ENCODE results near the gene GPR15.

The GPR15 gene

DNA sequence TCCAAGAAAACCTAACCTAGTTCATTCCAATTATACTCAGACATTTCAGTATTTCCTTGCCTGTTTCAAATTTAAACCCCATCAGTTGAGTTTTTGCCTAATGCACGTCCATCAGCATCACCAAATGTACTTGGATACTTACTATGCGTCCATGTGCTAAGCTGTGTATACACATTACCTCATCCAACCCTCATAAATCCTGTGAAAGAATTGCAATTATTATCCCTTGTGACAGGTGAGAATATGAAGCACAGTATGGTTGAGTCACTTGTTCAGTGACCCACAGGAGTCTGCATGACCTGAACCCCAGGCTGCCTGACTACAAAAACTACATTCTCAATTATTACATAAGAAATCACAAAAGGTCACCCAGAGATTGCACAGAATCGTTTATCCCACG lies 31.8 kb upstream of the GPR15 start:
- no peak overlapping the region for H2BK120ac ChIP-seq (ENCODE audit: low read depth, low read length)
- H3K9ac ChIP-seq (ENCODE audit: low read depth, low read length, poor library complexity): no peak overlapping the region
- no peak overlapping the region for H2AFZ ChIP-seq (ENCODE audit: low read length)
- no peak overlapping the region for H3K18ac ChIP-seq (ENCODE audit: low read length)
- no peaks in the 10 kb centered on the region for H3K4me1 ChIP-seq (ENCODE audit: control insufficient read depth in 2 of 2, insufficient read depth in 1 of 2, low read depth in 1 of 2, low read length in 2 of 2)
- H3K27ac ChIP-seq (replicated peaks; ENCODE audit: low read length): no peak overlapping the region
- no peak overlapping the region for H3K14ac ChIP-seq (ENCODE audit: low read length)
- H4K8ac ChIP-seq (ENCODE audit: low read depth, low read length): no peak overlapping the region
- H3K36me3 ChIP-seq (replicated peaks in 1 of 2; ENCODE audit: control insufficient read depth in 2 of 2, insufficient read depth in 2 of 2, low read length in 2 of 2): no peaks in the 10 kb centered on the region
- no peaks in the 10 kb centered on the region for H3K79me1 ChIP-seq (ENCODE audit: low read depth, low read length)
- H3K4me3 ChIP-seq (ENCODE audit: low read length in 2 of 2): no peak overlapping the region
- WGBS, 2 donors (ENCODE audit: extremely low coverage in 2 of 2, insufficient read length in 2 of 2, insufficient replicate concordance in 1 of 2): no CpG with 5 or more reads among the region's 4 CpGs
- H2AK5ac ChIP-seq (ENCODE audit: low read depth, low read length): no peak overlapping the region
- H4K91ac ChIP-seq (ENCODE audit: low read depth, low read length, poor library complexity): no peak overlapping the region
- no peak overlapping the region for H2BK12ac ChIP-seq (ENCODE audit: low read length)
- no peak overlapping the region for H3K23ac ChIP-seq (ENCODE audit: low read depth, low read length, poor library complexity)
- no peak overlapping the region for H3K4me2 ChIP-seq (ENCODE audit: insufficient read depth, low read length, poor library complexity, severe bottlenecking)
- no peaks in the 10 kb centered on the region for H3K9me3 ChIP-seq (replicated peaks in 1 of 2; ENCODE audit: control insufficient read depth in 2 of 2, insufficient read depth in 1 of 2, low read depth in 1 of 2, low read length in 2 of 2)
- no peak overlapping the region for H2BK15ac ChIP-seq (ENCODE audit: low read length)
- H2BK5ac ChIP-seq (ENCODE audit: low read length): no peak overlapping the region
- H3K27me3 ChIP-seq (ENCODE audit: control insufficient read depth in 3 of 3, insufficient read depth in 3 of 3, low read depth in 1 of 3, low read length in 3 of 3): no peaks in the 10 kb centered on the region
- DNase-seq (ENCODE audit: low spot score): no peak
- no peak overlapping the region for H3K4ac ChIP-seq (ENCODE audit: low read length)

DNA sequence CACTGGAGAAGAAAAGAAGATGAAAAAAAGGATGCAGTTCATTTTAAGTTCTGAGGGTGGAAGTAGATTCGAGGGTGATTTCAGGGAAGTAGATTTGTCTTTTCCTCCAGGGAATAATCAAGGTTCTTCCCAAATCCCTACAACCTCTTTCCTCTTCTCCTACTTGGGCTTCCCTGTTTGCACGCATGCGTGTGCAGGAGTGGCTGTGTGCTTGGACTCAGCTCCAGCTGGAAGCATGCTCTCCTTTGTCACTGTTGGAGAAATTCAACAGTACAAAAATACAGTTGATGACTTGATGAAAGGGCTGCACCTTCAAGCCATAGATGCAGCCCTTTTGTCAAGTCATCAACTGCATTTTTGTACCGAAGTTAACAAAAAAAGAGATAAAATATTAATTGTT lies 30.5 kb upstream of the GPR15 start:
- no peak overlapping the region for H3K4me3 ChIP-seq (ENCODE audit: low read length in 2 of 2)
- H3K9ac ChIP-seq (ENCODE audit: low read depth, low read length, poor library complexity): no peak overlapping the region
- H3K27me3 ChIP-seq (ENCODE audit: control insufficient read depth in 3 of 3, insufficient read depth in 3 of 3, low read depth in 1 of 3, low read length in 3 of 3): no peaks in the 10 kb centered on the region
- no peak overlapping the region for H3K27ac ChIP-seq (replicated peaks; ENCODE audit: low read length)
- WGBS, 2 donors (ENCODE audit: extremely low coverage in 2 of 2, insufficient read length in 2 of 2, insufficient replicate concordance in 1 of 2): no CpG with 5 or more reads among the region's 4 CpGs
- H2AK5ac ChIP-seq (ENCODE audit: low read depth, low read length): no peak overlapping the region
- H4K91ac ChIP-seq (ENCODE audit: low read depth, low read length, poor library complexity): no peak overlapping the region
- H3K4me1 ChIP-seq (ENCODE audit: control insufficient read depth in 2 of 2, insufficient read depth in 1 of 2, low read depth in 1 of 2, low read length in 2 of 2): no peaks in the 10 kb centered on the region
- H2BK5ac ChIP-seq (ENCODE audit: low read length): no peak overlapping the region
- H3K79me1 ChIP-seq (ENCODE audit: low read depth, low read length): no peaks in the 10 kb centered on the region
- no peak for DNase-seq (ENCODE audit: low spot score)
- no peaks in the 10 kb centered on the region for H3K36me3 ChIP-seq (replicated peaks in 1 of 2; ENCODE audit: control insufficient read depth in 2 of 2, insufficient read depth in 2 of 2, low read length in 2 of 2)
- no peak overlapping the region for H2BK12ac ChIP-seq (ENCODE audit: low read length)
- no peak overlapping the region for H4K8ac ChIP-seq (ENCODE audit: low read depth, low read length)
- H3K18ac ChIP-seq (ENCODE audit: low read length): no peak overlapping the region
- H2BK15ac ChIP-seq (ENCODE audit: low read length): no peak overlapping the region
- H3K23ac ChIP-seq (ENCODE audit: low read depth, low read length, poor library complexity): no peak overlapping the region
- no peak overlapping the region for H2BK120ac ChIP-seq (ENCODE audit: low read depth, low read length)
- no peak overlapping the region for H3K4ac ChIP-seq (ENCODE audit: low read length)
- H3K9me3 ChIP-seq (replicated peaks in 1 of 2; ENCODE audit: control insufficient read depth in 2 of 2, insufficient read depth in 1 of 2, low read depth in 1 of 2, low read length in 2 of 2): no peaks in the 10 kb centered on the region
- no peak overlapping the region for H3K4me2 ChIP-seq (ENCODE audit: insufficient read depth, low read length, poor library complexity, severe bottlenecking)
- H2AFZ ChIP-seq (ENCODE audit: low read length): no peak overlapping the region
- H3K14ac ChIP-seq (ENCODE audit: low read length): no peak overlapping the region

- no peak overlapping the region for H4K91ac ChIP-seq (ENCODE audit: low read depth, low read length, poor library complexity)
- no peak overlapping the region for H3K18ac ChIP-seq (ENCODE audit: low read length)
- no peak overlapping the region for H2BK5ac ChIP-seq (ENCODE audit: low read length)
- no peak overlapping the region for H3K9ac ChIP-seq (ENCODE audit: low read depth, low read length, poor library complexity)
- H2BK120ac ChIP-seq (ENCODE audit: low read depth, low read length): no peak overlapping the region
- no CpG with 5 or more reads among the region's 5 CpGs for WGBS, 2 donors (ENCODE audit: extremely low coverage in 2 of 2, insufficient read length in 2 of 2, insufficient replicate concordance in 1 of 2)
- H3K79me1 ChIP-seq (ENCODE audit: low read depth, low read length): no peaks in the 10 kb centered on the region
- no peak overlapping the region for H2AFZ ChIP-seq (ENCODE audit: low read length)
- H3K9me3 ChIP-seq (replicated peaks in 1 of 2; ENCODE audit: control insufficient read depth in 2 of 2, insufficient read depth in 1 of 2, low read depth in 1 of 2, low read length in 2 of 2): no peaks in the 10 kb centered on the region
- H3K4me3 ChIP-seq (ENCODE audit: low read length in 2 of 2): no peak overlapping the region
- H3K36me3 ChIP-seq (replicated peaks in 1 of 2; ENCODE audit: control insufficient read depth in 2 of 2, insufficient read depth in 2 of 2, low read length in 2 of 2): no peaks in the 10 kb centered on the region
- no peaks in the 10 kb centered on the region for H3K27me3 ChIP-seq (ENCODE audit: control insufficient read depth in 3 of 3, insufficient read depth in 3 of 3, low read depth in 1 of 3, low read length in 3 of 3)
- H3K4me2 ChIP-seq (ENCODE audit: insufficient read depth, low read length, poor library complexity, severe bottlenecking): no peak overlapping the region
- H2AK5ac ChIP-seq (ENCODE audit: low read depth, low read length): no peak overlapping the region
- no peak overlapping the region for H3K23ac ChIP-seq (ENCODE audit: low read depth, low read length, poor library complexity)
- no peak overlapping the region for H3K4ac ChIP-seq (ENCODE audit: low read length)
- H4K8ac ChIP-seq (ENCODE audit: low read depth, low read length): no peak overlapping the region
- no peak for DNase-seq (ENCODE audit: low spot score)
- no peak overlapping the region for H2BK12ac ChIP-seq (ENCODE audit: low read length)
- no peak overlapping the region for H3K27ac ChIP-seq (replicated peaks; ENCODE audit: low read length)
- no peaks in the 10 kb centered on the region for H3K4me1 ChIP-seq (ENCODE audit: control insufficient read depth in 2 of 2, insufficient read depth in 1 of 2, low read depth in 1 of 2, low read length in 2 of 2)
- no peak overlapping the region for H3K14ac ChIP-seq (ENCODE audit: low read length)
- H2BK15ac ChIP-seq (ENCODE audit: low read length): no peak overlapping the region
Observed at GRCh38 chr3:98501863-98502576, 29.8 kb upstream of the GPR15 start.

GRCh38 chr3:98504539-98504938 lies 27.2 kb upstream of the GPR15 start:
- Histone ChIP-seq H2AFZ (ENCODE audit: low read length) (no peak overlapping the region), H2AK5ac (ENCODE audit: low read depth, low read length) (no peak overlapping the region), H3K4me1 (ENCODE audit: control insufficient read depth in 2 of 2, insufficient read depth in 1 of 2, low read depth in 1 of 2, low read length in 2 of 2) (no peaks in the 10 kb centered on the region), H3K4ac (ENCODE audit: low read length) (no peak overlapping the region), H3K27ac (replicated peaks; ENCODE audit: low read length) (no peak overlapping the region), H4K8ac (ENCODE audit: low read depth, low read length) (no peak overlapping the region), H3K27me3 (ENCODE audit: control insufficient read depth in 3 of 3, insufficient read depth in 3 of 3, low read depth in 1 of 3, low read length in 3 of 3) (no peaks in the 10 kb centered on the region), H3K4me3 (ENCODE audit: low read length in 2 of 2) (no peak overlapping the region), H2BK15ac (ENCODE audit: low read length) (no peak overlapping the region), H3K18ac (ENCODE audit: low read length) (no peak overlapping the region), H3K4me2 (ENCODE audit: insufficient read depth, low read length, poor library complexity, severe bottlenecking) (no peak overlapping the region), H3K36me3 (replicated peaks in 1 of 2; ENCODE audit: control insufficient read depth in 2 of 2, insufficient read depth in 2 of 2, low read length in 2 of 2) (no peaks in the 10 kb centered on the region), H3K14ac (ENCODE audit: low read length) (no peak overlapping the region), H3K9me3 (replicated peaks in 1 of 2; ENCODE audit: control insufficient read depth in 2 of 2, insufficient read depth in 1 of 2, low read depth in 1 of 2, low read length in 2 of 2) (no peaks in the 10 kb centered on the region), H3K79me1 (ENCODE audit: low read depth, low read length) (no peaks in the 10 kb centered on the region), H2BK5ac (ENCODE audit: low read length) (no peak overlapping the region), H2BK12ac (ENCODE audit: low read length) (no peak overlapping the region), H2BK120ac (ENCODE audit: low read depth, low read length) (no peak overlapping the region), H3K23ac (ENCODE audit: low read depth, low read length, poor library complexity) (no peak overlapping the region), H4K91ac (ENCODE audit: low read depth, low read length, poor library complexity) (no peak overlapping the region), H3K9ac (ENCODE audit: low read depth, low read length, poor library complexity) (no peak overlapping the region)
- no peak for DNase-seq (ENCODE audit: low spot score)
- WGBS, 2 donors (ENCODE audit: extremely low coverage in 2 of 2, insufficient read length in 2 of 2, insufficient replicate concordance in 1 of 2): no CpG with 5 or more reads among the region's 4 CpGs

Measured in neuronal stem cell (in vitro differentiated cells).